K562 (cell line): ENCODE measurements around the gene PGK2. TPM values are rescaled to one million over a fixed set of nuclear protein-coding genes. Genes with fewer than 3 reads are reported as not detected.
A peak's percentile ranks its signal among the peaks of the same experiment; 100 is the strongest.

Source experiments
- ADNP ChIP-seq: fragments of 200-800 bp; sonication (Bioruptor generic); IDR thresholded peaks from 2 replicates; pipeline ENCODE4 v1.6.1; 2016; ENCODE audit warnings: missing genetic modification characterization, missing compliant biosample characterization
- CBX3 ChIP-seq, 2 experiments: IDR thresholded peaks; 1 replicate in 1 of 2; 2 replicates in 1 of 2; pipeline ENCODE4 v1.6.1; 2012; ENCODE audit warnings: inconsistent platforms in 2 of 2, low read length in 2 of 2, borderline replicate concordance in 1 of 2, control low read depth in 1 of 2
- CHD2 ChIP-seq: IDR thresholded peaks from 2 replicates; pipeline ENCODE4 v1.6.1; 2011; ENCODE audit warnings: low read depth, low read length
- EGR1 ChIP-seq: fragments of 450-650 bp; conservative IDR thresholded peaks from 2 replicates; pipeline ENCODE4 v1.6.1; 2017; ENCODE audit warnings: mild to moderate bottlenecking
- HDAC3 ChIP-seq: fragments of 450-650 bp; IDR thresholded peaks from 2 replicates; pipeline ENCODE4 v1.6.1; 2018; ENCODE audit warnings: borderline replicate concordance, mild to moderate bottlenecking, moderate library complexity; ENCODE audit not compliant: partially characterized antibody
- JUN ChIP-seq, 2 experiments: sonication (generic) in 1 of 2; formaldehyde crosslinking in 1 of 2; IDR thresholded peaks; 2 replicates each; pipeline versions ENCODE4 v1.6.1 to v1.8.0; 2012 to 2022; ENCODE audit warnings: borderline replicate concordance in 2 of 2, mild to moderate bottlenecking in 2 of 2, improper control_type of control experiment in 1 of 2, low read depth in 1 of 2, low read length in 1 of 2, missing genetic modification reagents in 1 of 2
- MAFK ChIP-seq: IDR thresholded peaks from 2 replicates; pipeline ENCODE4 v1.6.1; 2011; ENCODE audit warnings: low read length, improper control_type of control experiment
- MBD2 ChIP-seq: sonication (generic); IDR thresholded peaks from 2 replicates; pipeline ENCODE4 v1.6.1; 2016; ENCODE audit warnings: low read depth, borderline replicate concordance
- NFE2 ChIP-seq: IDR thresholded peaks from 2 replicates; pipeline ENCODE4 v1.6.1; 2014; ENCODE audit warnings: antibody characterized with exemption, low read depth
- TFAM ChIP-seq: fragments of 250-450 bp; sonication (Bioruptor Pico); conservative IDR thresholded peaks from 2 replicates; pipeline ENCODE4 v1.5.0; 2021; ENCODE audit warnings: mild to moderate bottlenecking, moderate library complexity
- ZFX ChIP-seq: sonication (generic); formaldehyde crosslinking; IDR thresholded peaks from 2 replicates; pipeline ENCODE4 v1.8.0; 2022; ENCODE audit warnings: mild to moderate bottlenecking, missing genetic modification reagents, moderate library complexity
- ZNF217 ChIP-seq: sonication (generic); formaldehyde crosslinking; IDR thresholded peaks from 2 replicates; pipeline ENCODE4 v1.8.0; 2022; ENCODE audit warnings: mild to moderate bottlenecking, missing genetic modification reagents
- ZNF263 ChIP-seq: sonication (generic); formaldehyde crosslinking; IDR thresholded peaks from 2 replicates; pipeline ENCODE4 v1.8.0; 2022; ENCODE audit warnings: mild to moderate bottlenecking, missing genetic modification reagents, borderline replicate concordance
- ZNF384 ChIP-seq: IDR thresholded peaks from 2 replicates; pipeline ENCODE4 v1.6.1; 2012; ENCODE audit warnings: low read depth, low read length, improper control_type of control experiment
- ZNF583 ChIP-seq: fragments of 250-450 bp; sonication (Bioruptor Pico); IDR thresholded peaks from 2 replicates; pipeline ENCODE4 v1.4.0; 2020
- ZNF695 ChIP-seq: fragments of 450-650 bp; formaldehyde crosslinking; IDR thresholded peaks from 2 replicates; pipeline ENCODE4 v1.4.0; 2020; ENCODE audit warnings: mild to moderate bottlenecking, moderate library complexity
- polyA plus RNA-seq, 8 experiments: library from polyadenylated mRNA; depleted of rRNA in 4 of 8; stranded (reverse) in 5 of 8; unstranded in 3 of 8; fragments of >200 nt; fragmentation: Nextera tagmentation in 2 of 8; fragmentation: Illumina TruSeq in 1 of 8; extraction: Ambion mirVana in 2 of 8; extraction: Trizol in 1 of 8; gene quantifications; 2 replicates each; pipeline versions ENCODE4 v1.2.1 to v1.2.3, GENCODE V29; 2011 to 2014; ENCODE audit warnings: inconsistent platforms in 1 of 8, missing spikeins in 1 of 8
- total RNA-seq, 7 experiments: library from RNA; depleted of rRNA in 6 of 7; stranded (reverse); fragments of >200 nt in 6 of 7; fragmentation: Illumina TruSeq in 2 of 7; extraction: Trizol in 2 of 7; gene quantifications; 2 replicates each; pipeline versions ENCODE4 v1.2.1 to v1.2.3, GENCODE V29; 2011 to 2021; ENCODE audit warnings: low replicate concordance in 1 of 7
- TF ChIP-seq, protein P1 (sequence below), 2 experiments: fragments of 150-350 bp in 1 of 2; IDR thresholded peaks; 2 replicates each; pipeline ENCODE4 v1.6.1; 2012 to 2016; ENCODE audit warnings: low read depth in 2 of 2, low read length in 2 of 2, mild to moderate bottlenecking in 1 of 2, moderate library complexity in 1 of 2
- TF ChIP-seq, protein P2 (sequence below): fragments of 450-650 bp; IDR thresholded peaks from 2 replicates; pipeline ENCODE4 v1.6.1; 2017; ENCODE audit warnings: antibody characterized with exemption, mild to moderate bottlenecking

PGK2 gene
- total and polyA plus RNA-seq, 9 of the 15 experiments (the other 6 are each of a cell fraction or from before 2014, with no cell fraction given): not detected

- TF ChIP-seq, protein P1, sequence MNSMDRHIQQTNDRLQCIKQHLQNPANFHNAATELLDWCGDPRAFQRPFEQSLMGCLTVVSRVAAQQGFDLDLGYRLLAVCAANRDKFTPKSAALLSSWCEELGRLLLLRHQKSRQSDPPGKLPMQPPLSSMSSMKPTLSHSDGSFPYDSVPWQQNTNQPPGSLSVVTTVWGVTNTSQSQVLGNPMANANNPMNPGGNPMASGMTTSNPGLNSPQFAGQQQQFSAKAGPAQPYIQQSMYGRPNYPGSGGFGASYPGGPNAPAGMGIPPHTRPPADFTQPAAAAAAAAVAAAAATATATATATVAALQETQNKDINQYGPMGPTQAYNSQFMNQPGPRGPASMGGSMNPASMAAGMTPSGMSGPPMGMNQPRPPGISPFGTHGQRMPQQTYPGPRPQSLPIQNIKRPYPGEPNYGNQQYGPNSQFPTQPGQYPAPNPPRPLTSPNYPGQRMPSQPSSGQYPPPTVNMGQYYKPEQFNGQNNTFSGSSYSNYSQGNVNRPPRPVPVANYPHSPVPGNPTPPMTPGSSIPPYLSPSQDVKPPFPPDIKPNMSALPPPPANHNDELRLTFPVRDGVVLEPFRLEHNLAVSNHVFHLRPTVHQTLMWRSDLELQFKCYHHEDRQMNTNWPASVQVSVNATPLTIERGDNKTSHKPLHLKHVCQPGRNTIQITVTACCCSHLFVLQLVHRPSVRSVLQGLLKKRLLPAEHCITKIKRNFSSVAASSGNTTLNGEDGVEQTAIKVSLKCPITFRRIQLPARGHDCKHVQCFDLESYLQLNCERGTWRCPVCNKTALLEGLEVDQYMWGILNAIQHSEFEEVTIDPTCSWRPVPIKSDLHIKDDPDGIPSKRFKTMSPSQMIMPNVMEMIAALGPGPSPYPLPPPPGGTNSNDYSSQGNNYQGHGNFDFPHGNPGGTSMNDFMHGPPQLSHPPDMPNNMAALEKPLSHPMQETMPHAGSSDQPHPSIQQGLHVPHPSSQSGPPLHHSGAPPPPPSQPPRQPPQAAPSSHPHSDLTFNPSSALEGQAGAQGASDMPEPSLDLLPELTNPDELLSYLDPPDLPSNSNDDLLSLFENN (IDR thresholded peaks at IDR 0.05; ENCODE audit: low read depth in 2 of 2, low read length in 2 of 2): peak in 1 of 2 experiments; percentile 88; a peak in 2 of 4 replicates
- TF ChIP-seq ZFX (no peak), HDAC3 (peak; percentile 64), ZNF695 (no peak), ZNF583 (no peak), ZNF217 (CRISPR knock-in tag) (no peak), ZNF263 (CRISPR knock-in tag) (no peak), TFAM (no peak), ZNF384 (no peak), NFE2 (peak; percentile 87), MBD2 (peak; percentile 52), ADNP (tag) (peak; percentile 72; the same call in 1 of the 2 replicates), CBX3 (IDR thresholded peaks at IDR 0.05; ENCODE audit: borderline replicate concordance in 1 of 2, low read length in 2 of 2) (peak in 1 of 2 experiments; percentile 88; a peak in 2 of 3 replicates), MAFK (peak; percentile 48), CHD2 (no peak), JUN (IDR thresholded peaks at IDR 0.05; ENCODE audit: borderline replicate concordance, low read depth, low read length) (peak; percentile 38; the same call in 1 of the 2 replicates), JUN (CRISPR knock-in tag; IDR thresholded peaks at IDR 0.05; ENCODE audit: borderline replicate concordance) (no peak), EGR1 (peak; percentile 85)
- TF ChIP-seq, protein P2, sequence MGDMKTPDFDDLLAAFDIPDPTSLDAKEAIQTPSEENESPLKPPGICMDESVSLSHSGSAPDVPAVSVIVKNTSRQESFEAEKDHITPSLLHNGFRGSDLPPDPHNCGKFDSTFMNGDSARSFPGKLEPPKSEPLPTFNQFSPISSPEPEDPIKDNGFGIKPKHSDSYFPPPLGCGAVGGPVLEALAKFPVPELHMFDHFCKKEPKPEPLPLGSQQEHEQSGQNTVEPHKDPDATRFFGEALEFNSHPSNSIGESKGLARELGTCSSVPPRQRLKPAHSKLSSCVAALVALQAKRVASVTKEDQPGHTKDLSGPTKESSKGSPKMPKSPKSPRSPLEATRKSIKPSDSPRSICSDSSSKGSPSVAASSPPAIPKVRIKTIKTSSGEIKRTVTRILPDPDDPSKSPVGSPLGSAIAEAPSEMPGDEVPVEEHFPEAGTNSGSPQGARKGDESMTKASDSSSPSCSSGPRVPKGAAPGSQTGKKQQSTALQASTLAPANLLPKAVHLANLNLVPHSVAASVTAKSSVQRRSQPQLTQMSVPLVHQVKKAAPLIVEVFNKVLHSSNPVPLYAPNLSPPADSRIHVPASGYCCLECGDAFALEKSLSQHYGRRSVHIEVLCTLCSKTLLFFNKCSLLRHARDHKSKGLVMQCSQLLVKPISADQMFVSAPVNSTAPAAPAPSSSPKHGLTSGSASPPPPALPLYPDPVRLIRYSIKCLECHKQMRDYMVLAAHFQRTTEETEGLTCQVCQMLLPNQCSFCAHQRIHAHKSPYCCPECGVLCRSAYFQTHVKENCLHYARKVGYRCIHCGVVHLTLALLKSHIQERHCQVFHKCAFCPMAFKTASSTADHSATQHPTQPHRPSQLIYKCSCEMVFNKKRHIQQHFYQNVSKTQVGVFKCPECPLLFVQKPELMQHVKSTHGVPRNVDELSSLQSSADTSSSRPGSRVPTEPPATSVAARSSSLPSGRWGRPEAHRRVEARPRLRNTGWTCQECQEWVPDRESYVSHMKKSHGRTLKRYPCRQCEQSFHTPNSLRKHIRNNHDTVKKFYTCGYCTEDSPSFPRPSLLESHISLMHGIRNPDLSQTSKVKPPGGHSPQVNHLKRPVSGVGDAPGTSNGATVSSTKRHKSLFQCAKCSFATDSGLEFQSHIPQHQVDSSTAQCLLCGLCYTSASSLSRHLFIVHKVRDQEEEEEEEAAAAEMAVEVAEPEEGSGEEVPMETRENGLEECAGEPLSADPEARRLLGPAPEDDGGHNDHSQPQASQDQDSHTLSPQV: peak; percentile 68
Observed at GRCh38 chr6:49736017-49736508, 51.0 kb downstream of the PGK2 start (continued).
